GM18870 (cell line): ENCODE measurements around the gene C2CD2.

Source experiments
- ATAC-seq: cut with Tn5 transposase; IDR thresholded peaks from one replicate; pipeline ENCODE4 v1.9.1; 2021; ENCODE audit warnings: moderate library complexity; ENCODE audit not compliant: unreplicated experiment

The C2CD2 gene

DNA sequence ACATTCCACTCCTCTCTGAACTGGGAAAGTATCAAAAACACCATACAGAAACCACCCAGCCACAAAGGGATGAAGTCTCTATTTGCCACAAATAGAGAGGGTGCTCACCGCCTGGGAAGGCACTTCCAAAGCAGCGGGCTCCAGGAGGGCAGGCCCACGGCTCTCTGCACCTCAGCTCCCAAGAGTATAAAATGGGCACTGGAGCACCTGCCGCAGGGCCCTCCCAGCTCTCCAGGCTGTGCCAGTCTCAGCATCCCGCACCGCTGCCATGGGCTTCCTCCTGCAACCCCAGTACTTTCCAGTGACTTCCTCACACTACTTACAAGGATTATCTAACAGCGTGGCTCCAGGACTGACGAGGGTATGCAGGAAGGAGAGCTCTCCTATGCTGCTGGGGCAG, 14.4 kb downstream of the C2CD2 start:
- ATAC-seq = no peak

DNA sequence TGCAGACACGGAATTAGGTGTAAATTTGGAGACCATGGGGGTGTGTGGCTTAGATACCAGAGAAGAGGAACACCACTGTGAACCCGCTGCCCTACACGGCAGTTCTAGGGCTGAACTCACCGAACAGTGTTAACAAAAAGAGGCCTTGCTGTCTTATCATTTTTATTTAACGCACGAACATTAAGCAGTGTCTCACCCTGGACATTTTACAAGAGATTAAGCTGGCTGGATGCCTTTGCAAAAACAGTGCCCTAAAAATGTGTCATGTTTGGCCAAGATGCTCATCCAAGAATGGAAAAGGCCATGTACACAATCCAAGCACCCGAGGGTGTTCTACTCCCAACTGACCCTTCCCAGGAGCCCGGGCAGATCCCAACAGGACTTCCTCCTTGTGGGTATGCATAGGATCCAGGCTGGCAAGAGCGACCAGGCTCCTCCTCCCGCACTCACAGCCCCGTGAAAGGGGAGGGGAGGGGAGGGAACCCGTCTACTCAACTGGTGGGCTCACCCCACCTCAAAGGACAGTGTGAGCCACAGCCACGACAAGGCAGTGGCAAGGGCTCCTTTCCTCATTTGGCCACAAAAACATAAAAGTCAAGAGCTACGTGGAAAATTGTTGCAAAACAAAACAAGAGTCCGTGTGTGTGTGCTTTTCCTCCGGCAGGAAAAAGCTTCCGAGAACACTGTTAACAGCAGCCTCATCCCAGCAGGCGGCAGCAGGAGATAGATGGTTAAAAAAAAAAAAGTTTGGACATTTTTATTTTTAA, 20.3 kb downstream of the C2CD2 start:
- ATAC-seq = no peak

DNA sequence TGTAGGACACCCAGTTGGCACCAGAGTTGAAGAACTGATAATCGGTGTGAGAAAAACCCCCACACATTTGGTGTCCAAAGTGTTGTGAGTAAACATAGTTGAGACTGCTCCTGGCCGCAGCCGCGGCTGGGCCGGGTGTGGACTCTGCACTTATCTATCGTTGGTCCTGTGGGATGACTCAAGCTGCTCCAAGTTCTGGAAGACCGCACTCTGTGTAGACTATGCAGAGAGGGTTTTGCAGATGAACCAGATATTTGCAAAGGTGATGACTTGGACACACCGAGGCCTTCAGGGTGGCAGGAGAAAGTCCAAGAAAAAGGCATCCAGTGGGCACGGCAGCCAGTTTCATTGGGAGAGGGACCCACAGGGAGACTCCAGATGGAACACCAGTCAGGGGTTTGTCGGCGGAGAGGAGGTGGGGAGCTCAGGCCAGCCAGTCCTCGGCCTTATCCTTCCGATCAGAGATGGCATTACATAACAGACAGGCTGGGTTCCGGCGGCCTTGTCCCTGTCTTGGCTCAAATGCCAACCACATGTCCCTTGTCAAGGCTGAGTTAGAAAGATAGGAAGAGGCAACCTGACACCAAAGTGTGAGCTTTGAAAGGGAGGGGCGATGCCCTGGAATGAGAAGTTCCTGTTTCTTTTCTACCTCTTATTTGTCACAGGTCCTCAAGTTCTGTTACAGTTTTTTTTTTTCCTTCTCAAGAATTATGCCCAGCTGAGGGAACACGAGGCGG, 21.1 kb downstream of the C2CD2 start:
- ATAC-seq = no peak

DNA sequence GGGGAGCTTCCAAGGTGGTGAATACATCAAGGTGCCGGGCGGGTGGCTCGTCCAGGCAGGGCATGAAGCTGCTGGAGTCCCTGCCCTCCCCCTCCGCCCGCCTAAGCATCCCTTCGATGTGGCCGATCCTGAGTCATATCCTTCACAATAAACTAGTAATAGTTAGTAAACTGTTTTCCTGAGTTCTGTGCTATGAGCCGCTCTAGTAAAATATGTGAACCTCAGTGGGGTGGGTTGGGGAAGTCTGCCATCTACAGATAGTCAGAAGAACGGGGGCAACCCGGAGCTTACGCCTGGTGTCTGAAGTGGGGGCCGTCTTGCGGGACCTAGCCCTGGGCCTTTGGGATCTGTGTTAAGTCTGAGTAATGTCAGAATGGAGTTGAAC, 21.6 kb downstream of the C2CD2 start:
- ATAC-seq = no peak

DNA sequence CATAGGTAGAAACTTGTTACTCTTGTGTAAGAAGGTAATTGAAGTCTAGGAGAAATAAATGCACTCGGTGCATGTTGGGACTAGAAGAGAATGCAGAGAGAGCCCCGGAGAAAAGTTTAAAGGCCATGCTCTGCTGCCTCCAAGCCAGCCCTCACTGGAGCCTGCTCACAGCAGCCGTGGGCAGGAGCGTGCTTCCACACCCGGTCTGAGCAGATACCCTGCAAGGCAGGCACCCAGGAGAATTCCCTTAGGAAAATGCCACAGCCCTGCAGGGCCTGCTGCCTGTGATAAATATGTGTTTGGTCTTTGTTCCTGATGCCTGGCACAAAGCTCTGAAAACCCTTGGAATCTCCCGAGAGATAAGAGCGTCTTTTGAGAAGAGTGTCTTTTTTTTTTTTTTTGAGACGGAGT, 22.8 kb downstream of the C2CD2 start:
- ATAC-seq = no peak

DNA sequence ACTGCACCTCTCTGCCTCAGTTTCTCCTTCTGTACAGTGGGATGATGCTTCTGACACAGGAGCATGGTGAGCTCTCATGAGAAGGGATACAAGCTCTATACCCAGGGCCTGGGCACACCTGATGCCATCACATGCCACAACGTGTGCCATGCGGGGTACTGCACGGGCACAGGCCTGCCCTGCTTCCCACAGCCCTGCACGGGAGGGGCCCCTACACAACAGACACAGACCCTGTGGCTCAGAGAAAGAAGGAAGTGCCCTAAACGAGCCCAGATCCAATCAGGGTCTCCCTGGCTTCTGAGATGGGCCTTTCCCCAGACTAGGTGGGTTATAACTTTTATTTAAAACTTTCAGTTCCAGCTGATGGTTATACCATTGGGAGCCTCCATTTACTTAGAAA, 24.6 kb downstream of the C2CD2 start:
- no peak for ATAC-seq

DNA sequence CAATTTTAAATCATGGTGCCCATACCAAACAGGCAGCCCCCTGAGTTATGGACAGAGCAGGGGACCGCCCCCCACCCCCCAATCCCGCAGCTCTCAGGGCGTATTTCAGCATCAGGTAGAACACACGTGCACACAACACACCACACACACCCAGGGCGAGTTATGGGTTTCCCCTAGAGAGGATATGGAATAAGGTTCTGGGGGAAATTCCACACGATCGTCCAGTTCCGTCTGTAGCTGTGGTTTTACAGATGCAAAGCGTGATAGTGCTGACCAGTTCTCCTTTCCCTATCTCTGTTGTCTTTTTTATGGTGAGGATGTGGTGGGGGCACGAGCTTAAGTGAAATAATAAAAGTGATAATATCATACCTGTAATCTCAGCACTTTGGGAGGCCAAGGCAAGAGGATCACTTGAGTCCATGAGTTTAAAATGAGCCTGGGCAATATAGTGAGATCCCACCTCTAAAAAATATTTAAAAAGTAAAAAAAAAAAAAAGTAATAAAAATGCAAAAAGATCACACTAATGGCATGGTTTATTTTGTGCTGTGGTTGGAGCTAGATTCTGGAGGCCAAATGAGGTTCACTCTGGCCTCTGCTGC, 25.1 kb downstream of the C2CD2 start:
- peak; percentile 43 for ATAC-seq

DNA sequence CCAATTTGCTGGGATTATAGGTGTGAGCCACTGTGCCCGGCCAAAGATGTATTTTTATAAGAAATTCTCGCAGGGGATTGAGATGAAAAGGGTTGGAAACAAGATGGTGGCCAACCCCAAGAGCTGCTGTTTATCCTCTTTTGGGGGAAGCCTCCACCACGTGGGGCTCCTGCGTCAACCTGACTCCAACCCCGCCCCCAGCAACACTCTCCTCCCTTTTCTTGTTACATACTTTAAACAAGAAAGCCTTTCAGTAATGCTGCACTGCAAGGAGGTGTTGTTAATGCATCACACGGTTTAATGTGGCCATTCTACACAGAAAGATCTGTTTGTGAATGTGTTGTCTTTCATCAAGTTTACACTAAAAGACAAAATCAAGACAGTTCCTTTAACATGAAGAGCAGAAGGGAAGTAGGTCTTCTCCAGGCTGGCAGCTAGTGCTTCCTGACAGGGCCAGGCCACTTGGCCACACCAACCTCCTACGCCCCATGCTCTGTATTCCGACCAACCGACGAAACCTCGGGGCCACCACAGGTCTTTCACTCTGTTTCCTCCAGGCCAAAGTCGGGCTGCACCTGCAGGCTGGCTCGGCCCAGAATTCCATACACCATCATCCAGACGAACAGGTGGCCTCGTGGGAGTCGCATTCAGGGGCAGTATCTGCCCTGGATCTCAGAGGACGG, 25.9 kb downstream of the C2CD2 start:
- ATAC-seq = no peak

DNA sequence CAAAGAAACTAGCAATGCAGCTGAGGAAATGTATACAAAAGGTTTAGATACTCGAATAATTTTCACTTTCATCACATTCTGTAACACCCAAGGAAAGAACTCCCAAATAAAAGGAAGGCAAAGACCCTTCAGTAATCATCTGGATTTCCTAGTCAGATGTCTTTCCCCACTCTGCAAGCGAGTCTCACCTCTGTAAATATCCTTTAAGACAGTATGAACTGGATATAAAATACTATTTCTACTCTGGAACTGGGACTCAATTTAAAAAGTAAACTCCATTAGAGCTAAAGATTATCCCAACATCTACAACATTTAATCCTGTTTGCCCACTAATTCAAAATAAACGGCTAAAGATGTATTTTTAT, 27.0 kb downstream of the C2CD2 start:
- no peak for ATAC-seq

DNA sequence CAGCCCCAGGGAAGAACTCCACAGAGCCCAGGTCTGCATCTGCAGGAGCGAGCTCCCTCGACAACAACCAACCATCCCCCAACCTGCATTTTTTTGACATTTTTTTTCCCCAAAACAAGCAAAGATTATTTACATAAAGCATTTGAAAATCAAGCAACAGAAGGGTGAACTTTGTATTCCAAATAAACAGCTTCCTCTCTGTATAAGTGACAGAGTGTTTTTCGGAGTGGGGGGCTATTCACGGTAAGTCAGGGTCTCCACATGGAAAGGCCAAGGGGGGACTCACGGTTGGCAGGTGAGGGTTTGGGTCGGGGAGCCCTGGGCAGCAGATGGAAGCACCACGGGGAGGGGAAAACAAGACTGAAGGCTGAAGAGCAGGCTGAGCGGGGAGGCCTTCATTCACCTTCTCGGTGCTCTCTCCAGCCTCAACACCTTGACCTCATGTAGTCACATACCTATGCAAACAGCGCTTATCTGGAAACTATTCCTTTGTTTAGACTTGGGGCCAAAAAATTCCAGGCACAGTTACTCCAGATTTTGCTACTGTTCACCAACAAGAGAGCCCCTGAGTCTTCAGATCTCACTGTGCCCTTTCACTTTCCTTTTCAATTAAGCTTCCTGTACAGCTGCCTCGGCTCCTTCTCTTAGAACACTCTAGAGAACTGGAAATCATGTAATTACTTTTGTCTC, 27.6 kb downstream of the C2CD2 start:
- ATAC-seq = peak; percentile 50

DNA sequence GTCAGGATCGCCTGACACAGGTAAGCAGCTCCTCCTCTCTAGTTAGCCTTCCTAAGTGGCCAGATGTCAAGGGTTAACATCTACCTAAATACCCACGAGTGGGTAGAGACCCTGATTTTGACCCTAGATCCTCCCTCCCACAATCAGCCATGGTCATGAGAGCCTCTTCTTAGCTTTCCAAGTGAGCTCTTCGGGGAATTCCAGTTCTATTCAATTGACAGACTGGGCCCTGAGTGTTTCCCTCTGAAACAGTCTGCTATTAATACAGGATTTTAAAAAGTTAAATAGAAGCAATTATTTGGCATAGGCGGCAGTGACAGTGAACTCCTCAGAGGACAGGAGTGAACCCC, 28.1 kb downstream of the C2CD2 start:
- no peak for ATAC-seq

DNA sequence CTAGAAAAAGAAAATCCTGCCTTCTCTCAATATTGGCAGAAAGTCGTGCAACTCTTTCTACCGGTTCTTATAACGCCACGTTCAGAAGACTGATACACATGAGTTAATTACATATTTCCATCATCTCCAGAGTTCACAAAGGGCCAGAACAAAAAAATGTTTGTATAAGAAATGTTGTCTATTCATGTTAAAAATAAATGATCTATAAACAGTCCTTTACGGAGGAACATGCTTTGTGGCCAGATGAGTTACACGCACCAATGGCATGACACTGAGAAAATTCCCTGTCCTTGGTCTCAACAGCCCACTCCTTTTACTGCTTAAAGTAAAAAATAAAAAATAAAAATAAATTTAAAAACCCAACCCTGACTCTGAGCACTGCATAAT, 29.5 kb downstream of the C2CD2 start:
- no peak for ATAC-seq

DNA sequence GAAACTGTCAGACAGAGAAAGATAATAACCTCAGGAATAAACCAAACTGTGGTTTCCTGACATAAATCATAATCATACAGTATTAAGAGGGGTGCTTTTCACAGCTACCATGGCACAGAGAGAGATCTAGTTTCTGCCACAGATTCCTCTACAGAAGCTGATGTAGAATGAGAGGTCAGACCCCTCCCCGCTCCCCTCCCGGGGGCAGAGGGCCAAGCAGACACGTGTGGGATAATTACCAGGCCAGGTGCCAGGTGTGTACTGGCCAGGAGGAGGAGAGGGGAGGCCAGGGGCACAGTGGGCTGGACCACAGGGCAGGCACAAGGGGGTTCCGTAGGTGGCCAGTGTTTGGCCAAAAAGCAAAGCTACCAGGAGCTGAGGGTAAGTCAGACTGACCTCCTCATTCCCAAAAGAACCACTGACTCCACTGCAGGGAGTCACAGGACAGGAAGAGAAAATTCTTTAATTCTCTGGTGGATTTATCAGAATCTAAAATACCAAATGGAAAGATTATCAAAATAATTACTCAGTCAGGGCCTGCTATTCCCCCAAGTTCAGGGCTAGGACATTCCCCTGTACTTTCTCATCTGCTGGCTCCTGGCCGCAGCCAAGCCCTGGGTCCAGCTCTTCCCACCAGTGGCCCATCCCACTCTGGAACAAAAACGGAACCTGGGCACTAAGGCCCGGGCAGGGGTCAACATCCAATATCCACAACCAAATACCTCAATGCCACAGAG, 30.0 kb downstream of the C2CD2 start:
- no peak for ATAC-seq

DNA sequence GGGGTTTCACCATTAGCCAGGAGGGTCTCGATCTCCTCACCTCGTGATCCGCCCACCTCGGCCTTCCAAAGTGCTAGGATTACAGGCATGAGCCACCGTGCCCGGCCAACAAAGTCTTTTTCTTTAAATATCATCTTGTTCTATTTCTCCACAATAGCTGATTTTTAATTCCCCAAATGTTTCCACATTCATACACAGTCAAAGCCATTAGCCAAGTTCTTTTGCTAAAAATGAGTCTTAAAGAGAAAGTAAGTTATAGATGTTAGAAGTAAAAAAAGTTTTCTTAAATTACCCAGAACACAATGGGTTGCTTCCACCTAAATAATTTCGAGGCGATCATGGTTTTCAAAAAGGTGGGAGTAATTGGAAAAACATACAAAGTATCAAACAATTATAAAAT, 30.6 kb downstream of the C2CD2 start:
- ATAC-seq = no peak

DNA sequence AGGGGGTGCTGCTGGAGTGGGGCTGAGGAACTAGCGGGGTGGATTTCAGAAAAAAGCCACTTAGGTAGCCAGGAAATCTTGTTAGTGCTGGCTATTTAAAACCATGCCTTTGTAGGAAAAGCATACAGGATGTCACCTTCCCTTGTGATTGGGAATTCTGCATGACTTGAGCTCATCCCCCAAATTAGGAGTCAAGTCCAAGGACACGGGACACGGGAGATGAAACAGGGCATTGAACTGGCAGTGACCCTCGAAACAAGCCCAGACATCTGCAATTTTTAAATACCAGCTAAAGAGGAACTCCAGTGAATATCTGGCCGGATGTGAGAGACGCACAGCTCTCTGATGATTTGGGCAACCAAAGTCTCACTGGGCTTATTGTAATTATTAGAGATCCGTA, 32.8 kb downstream of the C2CD2 start:
- no peak for ATAC-seq

DNA sequence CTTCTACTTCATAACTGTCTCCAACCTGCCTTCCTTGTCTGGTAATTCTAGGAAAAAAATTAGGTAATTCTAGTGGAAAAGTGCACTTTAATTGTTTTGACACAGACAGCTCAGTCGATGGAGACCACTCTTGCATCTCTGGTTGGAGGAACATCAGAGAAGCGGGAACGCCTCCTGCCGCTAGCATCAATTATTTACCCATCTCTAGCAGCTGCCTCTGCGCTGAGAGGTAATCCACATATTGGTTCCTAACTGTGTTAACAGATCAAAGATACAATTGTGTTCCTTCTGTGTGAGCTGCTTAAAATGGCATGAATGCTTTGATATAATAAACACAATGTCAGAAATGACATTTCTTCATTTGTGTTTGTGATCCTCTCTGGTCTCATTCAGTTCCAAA, 33.3 kb downstream of the C2CD2 start:
- no peak for ATAC-seq

DNA sequence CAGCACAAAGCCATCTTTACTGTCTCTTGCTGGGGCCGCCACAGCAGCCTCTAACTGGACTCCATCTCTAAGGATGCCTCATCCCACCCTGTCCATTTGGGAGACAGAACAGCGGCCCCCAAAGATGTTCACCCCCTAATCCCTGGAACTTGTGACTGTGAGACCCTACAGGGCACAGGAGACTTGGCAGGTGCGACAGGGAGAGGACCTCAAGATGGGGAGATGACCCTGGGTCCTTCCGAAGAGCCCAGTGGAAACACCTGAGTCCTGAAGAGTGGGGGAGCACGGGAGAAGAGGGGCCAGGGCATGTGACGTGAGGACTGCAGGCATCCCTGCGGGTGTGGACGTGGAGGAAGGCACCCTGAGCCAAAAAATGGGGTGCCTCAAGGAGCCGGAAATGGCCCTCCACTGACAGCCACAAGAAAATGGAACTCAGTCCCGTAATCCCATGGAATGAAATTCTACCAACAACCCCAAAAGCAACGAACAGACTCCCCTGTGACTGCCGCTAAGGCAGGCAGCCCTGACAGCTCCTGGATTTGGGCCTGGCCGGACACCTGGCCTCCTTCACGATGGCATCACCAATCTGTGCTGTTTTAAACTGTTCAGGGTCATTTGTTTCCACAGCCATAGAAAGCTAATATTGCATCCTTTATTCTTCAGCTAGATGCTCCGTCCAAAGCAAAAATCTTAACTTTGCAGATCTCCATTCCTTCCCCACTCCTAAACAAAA, 34.0 kb downstream of the C2CD2 start:
- no peak for ATAC-seq

DNA sequence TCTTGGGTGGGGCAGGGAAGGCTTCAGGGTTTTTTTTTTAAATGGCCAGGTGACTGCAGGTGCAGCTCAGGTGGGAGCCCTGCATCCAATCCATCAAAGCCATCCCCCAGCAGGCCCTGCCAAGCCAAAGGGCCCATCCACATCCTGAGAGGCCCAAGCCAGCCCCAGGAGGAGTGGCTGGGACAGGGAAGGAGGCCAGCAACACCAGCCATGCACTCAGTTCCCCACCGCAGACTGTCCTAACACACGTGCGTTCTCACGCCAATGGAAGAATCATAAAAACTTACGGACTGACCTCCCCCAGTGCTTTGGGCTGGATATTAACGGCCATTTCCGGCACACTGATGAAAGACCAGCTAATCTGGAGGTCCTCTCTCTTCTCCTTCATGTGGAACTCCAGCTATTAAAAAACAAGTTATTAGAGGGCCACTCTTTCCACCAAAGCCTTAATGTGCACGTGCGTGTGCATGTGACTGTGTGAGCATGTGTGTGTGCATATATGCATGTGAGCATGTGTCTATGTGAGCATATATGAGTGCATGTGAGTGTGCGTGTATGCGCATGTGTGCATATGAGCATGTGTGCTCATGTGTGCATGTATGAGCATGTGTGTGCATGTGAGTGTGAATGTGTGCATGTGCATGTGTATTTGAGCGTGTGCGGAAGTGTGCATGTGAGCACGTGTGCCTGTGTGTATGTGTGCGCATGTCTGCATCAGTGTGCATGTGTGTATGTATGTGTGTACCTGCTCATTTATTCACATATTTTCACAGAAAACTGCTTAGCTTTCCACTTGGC, 35.1 kb downstream of the C2CD2 start:
- ATAC-seq = no peak

DNA sequence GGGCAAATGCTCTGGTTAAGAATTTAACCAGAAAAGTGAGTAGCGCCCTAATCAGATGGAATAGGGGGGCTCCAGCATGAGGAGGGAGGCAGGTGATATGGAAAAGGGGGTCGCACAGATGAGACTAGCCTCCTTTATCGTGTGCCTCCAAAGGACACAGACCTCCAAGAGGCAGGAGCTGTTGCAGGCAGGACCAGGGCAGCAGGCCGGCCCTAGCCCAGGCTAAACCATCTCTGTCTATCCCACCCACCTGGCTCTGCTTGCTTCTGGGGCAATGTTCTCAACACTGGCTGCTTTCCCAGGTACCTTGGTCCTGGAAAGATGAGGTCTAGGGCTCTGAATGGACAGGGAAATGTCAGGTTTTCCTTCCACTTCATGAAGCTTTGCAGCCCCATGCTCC, 36.3 kb downstream of the C2CD2 start:
- ATAC-seq = no peak
